ENCODE measurements around the gene CNNM3.

CNNM3 gene

GRCh38 chr2:96816127-96816835 lies at the start of gene CNNM3:
CNNM3 (plus strand) TSS chr2:96816268; CDS start chr2:96816278, 10 bp downstream.
- TF ChIP-seq CTCF (IDR thresholded peaks at IDR 0.05; ENCODE audit: low read depth, low read length): peak; percentile 24
- peak within 1 kb of the TSS; percentile 60 to 66 for H3K4me3 ChIP-seq (replicated peaks in 1 of 2; ENCODE audit: low read depth in 2 of 2, low read length in 2 of 2)
- peak; percentile 92 to 94 for DNase-seq (ENCODE audit: low read depth in 2 of 2)

DNA sequence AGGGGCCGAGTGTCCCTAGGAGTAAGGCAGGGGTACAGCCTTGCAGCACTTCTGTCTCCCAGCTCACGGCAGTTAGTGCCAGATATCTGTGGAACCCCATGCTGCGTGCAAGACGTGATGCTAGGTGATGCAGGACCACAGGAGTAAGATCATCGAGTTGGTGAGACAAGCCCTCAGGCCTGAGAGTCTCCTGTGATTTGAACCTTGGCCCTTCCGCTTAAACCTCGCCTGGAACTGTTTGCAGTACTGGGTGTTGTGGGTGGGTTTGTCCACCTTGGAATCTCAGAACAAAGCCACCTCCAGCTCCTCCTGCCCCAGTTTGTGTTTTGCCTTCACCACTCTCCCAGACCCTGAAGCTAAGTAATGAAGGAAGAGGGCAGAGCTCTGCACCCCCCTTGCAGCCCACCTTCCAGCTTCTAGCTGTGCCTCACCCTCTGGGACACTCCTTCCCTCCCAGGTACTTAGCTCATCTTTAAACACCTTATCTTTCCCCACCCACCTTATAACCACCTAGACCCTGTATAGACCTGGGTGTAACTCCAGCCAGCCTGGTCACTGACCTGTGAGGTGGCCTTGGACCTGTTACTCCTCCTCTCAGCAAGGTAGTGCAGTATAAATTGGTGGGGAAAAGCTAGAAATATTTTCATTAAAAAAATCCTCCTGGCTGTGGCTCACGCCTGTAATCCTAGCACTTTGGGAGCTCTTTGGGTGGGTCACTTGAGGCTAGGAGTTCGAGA lies 48.8 kb upstream of the CNNM3 start:
- no peak overlapping the region for H3K4me3 ChIP-seq (replicated peaks in 1 of 2; ENCODE audit: low read depth in 2 of 2, low read length in 2 of 2)
- no peak for DNase-seq (ENCODE audit: low read depth in 2 of 2)
- TF ChIP-seq CTCF (IDR thresholded peaks at IDR 0.05; ENCODE audit: low read depth, low read length): no peak

DNA sequence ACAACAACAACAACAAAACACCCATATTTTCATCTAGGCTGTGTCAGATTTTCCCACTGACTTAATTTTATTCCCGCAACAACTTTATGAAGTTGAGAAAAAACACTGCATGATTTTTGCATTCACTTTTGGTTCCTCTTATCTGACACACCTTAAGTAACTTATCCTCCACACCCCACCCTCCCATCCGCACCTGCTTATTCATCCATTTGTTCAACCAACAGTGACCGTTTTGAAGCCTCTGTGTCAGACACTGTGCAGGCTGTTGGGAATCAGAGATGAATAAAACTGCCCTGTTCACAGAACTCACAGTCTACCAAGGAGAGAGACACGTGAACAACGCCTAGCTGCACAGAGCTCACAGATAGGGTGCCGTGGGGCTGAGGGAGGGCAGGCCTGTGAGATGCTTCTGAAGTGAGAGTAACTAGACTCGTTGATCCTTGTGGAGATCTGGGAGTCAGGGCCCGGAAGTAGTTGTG lies 47.9 kb upstream of the CNNM3 start:
- no peak for DNase-seq (ENCODE audit: low read depth in 2 of 2)
- no peak overlapping the region for H3K4me3 ChIP-seq (replicated peaks in 1 of 2; ENCODE audit: low read depth in 2 of 2, low read length in 2 of 2)
- no peak for TF ChIP-seq CTCF (IDR thresholded peaks at IDR 0.05; ENCODE audit: low read depth, low read length)

DNA sequence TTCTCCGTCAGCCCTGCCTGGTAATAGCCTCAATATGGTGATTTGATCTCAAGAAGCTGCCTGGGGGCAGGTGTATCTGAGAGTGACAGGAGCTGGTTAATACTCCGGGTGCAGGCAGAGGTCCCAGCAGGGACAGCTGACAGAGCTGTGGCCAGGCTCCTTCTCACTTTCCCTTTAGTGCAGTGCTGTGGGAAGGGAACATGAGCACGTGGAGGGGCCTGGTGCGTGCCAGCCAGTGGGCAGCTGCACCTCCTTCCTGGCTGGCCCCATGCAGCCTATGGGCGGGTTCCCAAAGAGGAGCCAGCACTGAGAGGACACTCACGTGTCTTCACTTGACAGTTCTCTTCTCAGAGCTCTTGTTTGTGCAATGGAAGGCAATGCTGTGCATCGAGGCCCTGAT lies 46.3 kb upstream of the CNNM3 start:
- TF ChIP-seq CTCF (IDR thresholded peaks at IDR 0.05; ENCODE audit: low read depth, low read length): no peak
- H3K4me3 ChIP-seq (replicated peaks in 1 of 2; ENCODE audit: low read depth in 2 of 2, low read length in 2 of 2): no peak overlapping the region

GRCh38 chr2:96770442-96771202 lies 45.4 kb upstream of the CNNM3 start:
- DNase-seq (ENCODE audit: low read depth in 2 of 2): no peak
- H3K4me3 ChIP-seq (replicated peaks in 1 of 2; ENCODE audit: low read depth in 2 of 2, low read length in 2 of 2): no peak overlapping the region
- TF ChIP-seq CTCF (IDR thresholded peaks at IDR 0.05; ENCODE audit: low read depth, low read length): no peak

More for the DNA sequence above, 46.3 kb upstream of the CNNM3 start:
- DNase-seq (ENCODE audit: low read depth in 2 of 2): no peak

DNA sequence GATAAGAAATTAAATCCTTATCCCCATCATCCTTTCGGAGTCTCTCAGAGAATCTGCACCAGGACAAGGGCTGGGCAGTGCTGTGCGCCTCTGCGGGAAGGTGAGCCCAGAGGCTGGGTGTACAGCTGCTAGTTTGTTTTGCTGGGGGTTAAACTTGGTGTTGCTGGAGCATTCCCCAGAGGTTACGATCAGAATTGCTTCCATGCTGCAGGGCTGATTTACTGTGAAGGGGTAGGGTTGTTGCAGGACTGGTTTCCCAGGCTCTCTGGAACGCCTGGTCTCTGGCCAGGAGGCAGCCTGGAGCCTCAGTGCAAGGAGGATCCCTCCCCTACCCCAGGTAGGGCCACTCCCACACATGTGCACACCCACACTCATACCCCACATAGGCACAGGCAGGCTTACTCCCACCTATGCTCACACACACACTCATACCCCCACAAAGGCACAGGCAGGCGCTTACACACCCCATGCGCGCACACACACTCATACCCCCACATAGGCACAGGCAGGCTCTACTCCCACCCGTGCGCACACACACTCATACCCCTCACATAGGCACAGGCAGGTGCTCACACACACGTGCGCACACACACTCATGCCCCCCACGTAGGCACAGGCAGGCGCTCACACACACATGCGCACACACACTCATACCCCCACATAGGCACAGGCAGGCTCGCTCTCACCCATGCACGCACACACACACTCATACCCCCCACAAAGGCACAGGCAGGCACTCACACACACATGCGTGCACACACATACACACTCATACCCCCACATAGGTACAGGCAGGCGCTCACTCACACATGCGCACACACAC lies 44.1 kb upstream of the CNNM3 start:
- no peak for DNase-seq (ENCODE audit: low read depth in 2 of 2)
- no peak for TF ChIP-seq CTCF (IDR thresholded peaks at IDR 0.05; ENCODE audit: low read depth, low read length)

More for the DNA sequence above, 44.1 kb upstream of the CNNM3 start:
- no peak overlapping the region for H3K4me3 ChIP-seq (replicated peaks in 1 of 2; ENCODE audit: low read depth in 2 of 2, low read length in 2 of 2)
